ENCODE measurements around the gene UPK3B.
"Not testable (repeated sequence)": the region's sequence is repeated elsewhere in the genome, so short reads cannot be mapped to it uniquely, and the experiment has no call there.

DNA sequence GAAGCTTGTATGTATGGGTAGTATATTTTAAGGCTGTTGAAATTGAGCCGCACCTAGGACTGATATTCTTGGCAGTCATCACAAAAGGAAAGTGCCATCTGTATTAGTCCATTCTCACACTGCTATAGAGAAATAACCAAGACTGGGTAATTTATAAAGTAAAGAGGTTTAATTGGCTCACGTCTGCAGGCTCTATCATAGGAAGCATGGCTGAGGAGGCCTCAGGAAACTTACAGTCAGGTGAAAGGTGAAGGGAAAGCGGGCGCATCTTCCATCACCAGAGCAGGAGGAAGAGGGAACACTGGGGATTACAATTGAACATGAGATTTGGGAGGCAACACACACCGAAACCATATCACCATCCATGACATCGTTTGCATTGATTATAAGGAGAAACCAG lies 41.6 kb downstream of the UPK3B start:
- TF ChIP-seq POLR2AphosphoS5 (IDR thresholded peaks at IDR 0.05): not testable (repeated sequence)
- TF ChIP-seq, protein P1, sequence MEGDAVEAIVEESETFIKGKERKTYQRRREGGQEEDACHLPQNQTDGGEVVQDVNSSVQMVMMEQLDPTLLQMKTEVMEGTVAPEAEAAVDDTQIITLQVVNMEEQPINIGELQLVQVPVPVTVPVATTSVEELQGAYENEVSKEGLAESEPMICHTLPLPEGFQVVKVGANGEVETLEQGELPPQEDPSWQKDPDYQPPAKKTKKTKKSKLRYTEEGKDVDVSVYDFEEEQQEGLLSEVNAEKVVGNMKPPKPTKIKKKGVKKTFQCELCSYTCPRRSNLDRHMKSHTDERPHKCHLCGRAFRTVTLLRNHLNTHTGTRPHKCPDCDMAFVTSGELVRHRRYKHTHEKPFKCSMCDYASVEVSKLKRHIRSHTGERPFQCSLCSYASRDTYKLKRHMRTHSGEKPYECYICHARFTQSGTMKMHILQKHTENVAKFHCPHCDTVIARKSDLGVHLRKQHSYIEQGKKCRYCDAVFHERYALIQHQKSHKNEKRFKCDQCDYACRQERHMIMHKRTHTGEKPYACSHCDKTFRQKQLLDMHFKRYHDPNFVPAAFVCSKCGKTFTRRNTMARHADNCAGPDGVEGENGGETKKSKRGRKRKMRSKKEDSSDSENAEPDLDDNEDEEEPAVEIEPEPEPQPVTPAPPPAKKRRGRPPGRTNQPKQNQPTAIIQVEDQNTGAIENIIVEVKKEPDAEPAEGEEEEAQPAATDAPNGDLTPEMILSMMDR (IDR thresholded peaks at IDR 0.05): not testable (repeated sequence)
